SKM-1 treated with dmso at 0.1 percent for 144 hours (cell line): ENCODE data around the gene CAMSAP3.

ENCODE experiments used
- DNase-seq: peaks from one replicate; lab custom pipeline; 2025; ENCODE audit not compliant: unreplicated experiment; lab: John Stamatoyannopoulos, UW

The CAMSAP3 gene

DNA sequence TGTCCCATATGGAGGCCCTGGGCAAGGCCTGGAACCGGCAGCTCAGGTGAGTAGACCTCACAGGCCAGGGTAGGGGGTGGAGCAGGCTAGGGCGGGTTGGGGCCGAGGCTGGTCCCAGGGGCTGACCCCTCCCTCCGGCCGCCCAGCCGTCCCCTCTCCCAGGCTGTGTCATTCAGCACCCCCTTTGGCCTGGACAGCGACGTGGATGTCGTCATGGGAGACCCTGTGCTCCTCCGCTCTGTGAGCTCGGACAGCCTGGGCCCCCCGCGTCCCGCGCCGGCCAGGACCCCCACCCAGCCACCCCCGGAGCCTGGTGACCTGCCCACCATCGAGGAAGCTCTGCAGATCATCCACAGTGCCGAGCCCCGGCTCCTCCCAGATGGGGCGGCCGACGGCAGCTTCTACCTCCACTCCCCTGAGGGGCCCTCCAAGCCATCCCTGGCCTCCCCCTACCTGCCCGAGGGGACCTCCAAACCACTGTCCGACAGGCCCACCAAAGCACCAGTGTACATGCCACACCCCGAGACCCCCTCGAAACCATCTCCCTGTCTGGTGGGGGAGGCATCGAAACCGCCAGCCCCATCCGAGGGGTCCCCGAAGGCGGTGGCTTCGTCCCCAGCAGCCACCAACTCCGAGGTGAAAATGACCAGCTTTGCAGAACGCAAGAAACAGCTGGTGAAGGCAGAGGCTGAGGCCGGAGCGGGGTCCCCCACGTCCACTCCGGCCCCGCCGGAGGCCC lies 16.0 kb downstream of the CAMSAP3 start:
- no peak for DNase-seq

DNA sequence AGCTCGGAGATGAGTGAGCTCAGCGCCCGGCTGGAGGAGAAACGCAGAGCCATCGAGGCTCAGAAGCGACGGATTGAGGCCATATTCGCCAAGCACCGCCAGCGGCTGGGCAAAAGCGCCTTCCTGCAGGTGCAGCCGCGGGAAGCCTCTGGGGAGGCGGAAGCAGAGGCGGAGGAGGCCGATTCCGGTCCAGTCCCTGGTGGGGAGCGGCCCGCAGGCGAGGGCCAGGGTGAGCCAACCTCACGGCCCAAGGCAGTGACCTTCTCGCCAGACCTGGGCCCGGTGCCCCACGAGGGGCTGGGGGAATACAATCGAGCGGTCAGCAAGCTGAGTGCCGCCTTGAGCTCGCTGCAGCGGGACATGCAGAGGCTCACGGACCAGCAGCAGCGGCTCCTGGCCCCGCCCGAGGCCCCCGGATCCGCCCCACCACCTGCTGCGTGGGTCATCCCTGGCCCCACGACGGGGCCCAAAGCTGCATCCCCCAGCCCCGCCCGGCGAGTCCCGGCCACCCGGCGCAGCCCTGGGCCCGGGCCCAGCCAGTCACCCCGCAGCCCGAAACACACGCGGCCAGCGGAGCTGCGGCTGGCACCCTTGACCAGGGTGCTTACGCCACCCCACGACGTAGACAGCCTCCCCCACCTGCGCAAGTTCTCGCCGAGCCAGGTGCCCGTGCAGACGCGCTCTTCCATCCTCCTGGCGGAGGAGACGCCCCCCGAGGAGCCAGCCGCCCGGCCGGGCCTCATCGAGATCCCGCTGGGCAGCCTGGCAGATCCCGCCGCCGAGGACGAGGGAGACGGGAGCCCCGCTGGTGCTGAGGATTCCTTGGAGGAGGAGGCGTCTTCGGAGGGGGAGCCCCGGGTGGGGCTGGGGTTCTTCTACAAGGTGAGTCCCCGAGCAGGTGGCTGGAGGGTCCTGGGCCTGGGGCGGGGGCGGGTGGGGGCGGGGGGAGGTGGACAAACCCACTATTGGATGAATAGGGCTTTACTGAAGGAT lies 16.9 kb downstream of the CAMSAP3 start:
- DNase-seq, result no peak

DNA sequence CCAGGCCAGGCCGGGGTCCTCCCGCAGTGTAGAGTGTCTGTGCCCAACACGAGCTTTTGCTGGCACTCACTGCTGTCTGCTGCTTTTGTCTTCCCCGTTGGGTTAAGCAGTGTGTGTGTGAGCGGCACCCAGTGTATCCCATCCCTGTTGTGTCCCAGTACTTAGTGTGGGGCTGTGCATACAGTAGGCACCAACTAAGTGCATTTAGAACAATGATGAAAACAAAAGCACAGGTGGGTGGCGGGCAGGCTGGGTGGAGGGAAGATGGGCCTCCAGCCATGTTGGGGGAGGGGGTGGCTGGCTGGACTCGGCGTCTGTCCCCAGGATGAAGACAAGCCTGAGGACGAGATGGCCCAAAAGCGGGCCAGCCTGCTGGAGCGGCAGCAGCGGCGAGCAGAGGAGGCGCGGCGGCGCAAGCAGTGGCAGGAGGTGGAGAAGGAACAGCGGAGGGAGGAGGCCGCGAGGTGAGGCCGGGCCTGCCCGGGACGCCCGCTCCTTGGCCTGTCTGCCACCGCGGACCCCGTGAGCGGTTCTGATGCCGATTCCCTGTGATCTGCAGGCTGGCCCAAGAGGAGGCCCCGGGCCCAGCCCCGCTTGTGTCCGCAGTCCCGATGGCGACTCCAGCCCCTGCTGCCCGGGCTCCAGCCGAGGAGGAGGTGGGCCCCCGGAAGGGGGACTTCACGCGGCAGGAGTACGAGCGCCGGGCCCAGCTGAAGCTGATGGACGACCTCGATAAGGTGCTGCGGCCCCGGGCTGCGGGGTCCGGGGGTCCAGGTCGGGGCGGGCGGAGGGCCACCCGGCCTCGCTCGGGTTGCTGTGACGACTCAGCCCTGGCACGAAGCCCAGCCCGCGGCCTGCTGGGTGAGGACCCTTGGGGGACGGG lies 19.4 kb downstream of the CAMSAP3 start:
- no peak for DNase-seq

DNA sequence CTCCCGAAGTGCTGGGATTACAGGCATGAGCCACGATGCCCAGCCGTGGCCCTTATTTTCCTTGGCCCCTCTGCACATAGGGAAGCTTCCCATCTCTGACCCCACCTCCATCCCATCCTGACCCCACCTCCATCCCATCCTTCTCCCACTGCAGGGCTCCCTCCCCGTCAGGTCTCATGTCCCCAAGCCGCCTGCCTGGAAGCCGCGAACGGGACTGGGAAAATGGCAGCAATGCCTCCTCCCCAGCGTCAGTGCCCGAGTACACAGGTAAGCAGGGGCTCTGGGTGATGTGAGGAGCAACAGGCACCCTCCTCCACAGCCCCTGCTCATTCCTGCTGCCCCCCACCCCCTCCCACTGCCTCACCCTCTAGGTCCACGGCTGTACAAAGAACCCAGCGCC lies 21.5 kb downstream of the CAMSAP3 start:
- no peak for DNase-seq

DNA sequence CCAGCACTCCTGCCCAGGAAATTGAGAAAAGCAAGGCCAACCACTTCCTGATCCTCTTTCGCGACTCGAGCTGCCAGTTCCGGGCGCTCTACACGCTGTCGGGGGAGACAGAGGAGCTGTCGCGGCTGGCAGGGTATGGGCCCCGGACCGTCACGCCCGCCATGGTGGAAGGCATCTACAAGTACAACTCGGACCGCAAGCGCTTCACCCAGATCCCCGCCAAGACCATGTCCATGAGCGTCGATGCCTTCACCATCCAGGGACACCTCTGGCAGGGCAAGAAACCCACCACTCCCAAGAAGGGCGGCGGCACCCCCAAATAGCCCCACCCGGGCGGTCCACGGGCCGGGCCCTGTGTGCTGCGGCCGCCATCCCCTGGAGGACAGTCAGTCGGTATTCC lies 22.1 kb downstream of the CAMSAP3 start:
- DNase-seq, result no peak

DNA sequence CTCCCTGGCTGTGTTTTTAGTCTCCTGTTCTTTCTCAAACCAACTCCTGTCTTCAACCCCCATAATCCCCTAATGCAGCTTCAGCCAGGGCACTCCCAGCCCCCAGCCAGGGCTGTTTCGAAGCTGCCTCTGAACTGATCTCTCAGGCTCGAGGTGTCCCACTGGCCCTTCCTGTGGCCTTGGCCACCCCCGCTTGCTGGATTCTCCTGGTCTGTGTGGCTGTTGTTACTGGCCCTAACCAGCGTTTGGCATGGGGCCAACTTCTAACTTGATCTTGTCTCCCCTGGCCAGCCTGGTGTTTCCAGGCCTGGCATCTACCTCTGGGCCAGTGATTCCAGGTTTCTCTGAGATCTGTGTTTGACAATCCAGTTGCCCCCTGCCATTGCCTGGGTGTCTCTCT lies 22.7 kb downstream of the CAMSAP3 start:
- DNase-seq, result no peak

DNA sequence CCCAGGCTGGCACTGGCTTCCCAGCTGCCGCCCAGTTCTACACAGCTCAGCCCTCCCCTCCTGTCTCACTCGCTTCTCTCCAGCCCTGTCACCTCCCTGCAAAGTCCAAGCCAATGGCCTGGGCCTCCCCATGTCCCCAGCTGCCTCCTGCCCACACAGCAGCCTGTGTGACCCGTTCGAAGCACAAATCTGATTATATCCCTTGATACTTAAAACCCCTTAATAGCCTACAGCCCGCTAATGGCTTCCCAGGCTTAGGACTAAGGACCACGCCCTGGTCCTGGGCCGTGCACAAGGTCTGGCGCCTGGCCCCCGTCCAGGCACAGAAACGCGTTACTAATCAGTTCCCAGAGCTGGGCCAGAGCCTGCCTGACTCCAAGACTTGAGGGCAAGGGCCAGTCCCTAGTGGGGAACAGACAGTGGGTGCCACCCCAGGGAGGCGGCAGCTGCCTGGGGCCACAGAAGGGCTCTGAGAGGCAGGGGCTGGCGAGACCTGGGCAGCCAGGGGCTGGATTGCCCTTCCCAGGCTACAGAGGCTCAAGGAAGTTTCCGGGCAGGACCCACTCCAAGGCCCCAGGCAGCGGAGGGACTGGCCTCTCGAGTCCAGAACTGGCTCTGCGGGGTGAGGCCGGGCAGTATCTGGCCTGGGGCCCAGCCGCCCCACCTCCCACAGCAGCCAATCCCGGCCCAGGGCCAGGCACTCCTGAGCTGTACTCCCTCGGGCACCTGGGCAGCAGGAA lies 23.3 kb downstream of the CAMSAP3 start:
- DNase-seq, result no peak

DNA sequence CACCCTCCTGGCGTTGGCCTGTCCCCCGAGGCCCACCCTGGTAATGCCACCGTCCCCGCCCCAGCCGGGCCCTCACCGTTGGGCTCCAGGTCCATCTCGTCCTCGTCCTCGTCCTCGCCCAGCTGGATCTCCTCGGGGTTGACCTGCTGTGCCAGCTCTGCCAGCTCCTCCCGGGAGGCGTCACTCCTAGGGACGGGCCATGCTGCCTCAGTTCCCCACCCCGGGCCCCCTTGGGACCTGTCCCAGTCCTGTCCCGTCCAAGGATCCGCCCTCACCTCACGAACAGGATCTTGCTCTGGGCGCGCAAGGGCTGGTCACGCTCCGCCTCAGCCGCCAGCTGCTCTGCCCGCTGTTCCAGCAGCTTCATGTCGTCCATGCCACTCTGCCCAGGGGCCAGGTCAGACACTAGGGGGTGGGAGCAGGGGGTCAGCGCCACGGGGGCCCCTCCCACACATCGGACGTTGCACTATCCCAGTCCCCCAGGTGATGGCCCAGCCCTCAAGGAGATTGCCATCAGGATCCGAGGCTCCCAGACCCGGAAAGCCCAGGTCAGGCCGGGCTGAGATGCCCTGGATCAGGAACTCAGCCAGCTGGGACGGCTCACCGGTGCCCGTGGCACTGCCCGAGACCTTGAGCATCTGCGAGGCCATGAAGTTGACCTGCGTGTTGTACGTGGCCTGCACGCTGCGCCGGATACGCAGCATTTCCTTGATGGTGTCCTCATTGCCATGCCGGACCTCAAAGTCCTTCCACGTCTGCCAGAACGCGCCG lies 24.2 kb downstream of the CAMSAP3 start:
- no peak for DNase-seq

DNA sequence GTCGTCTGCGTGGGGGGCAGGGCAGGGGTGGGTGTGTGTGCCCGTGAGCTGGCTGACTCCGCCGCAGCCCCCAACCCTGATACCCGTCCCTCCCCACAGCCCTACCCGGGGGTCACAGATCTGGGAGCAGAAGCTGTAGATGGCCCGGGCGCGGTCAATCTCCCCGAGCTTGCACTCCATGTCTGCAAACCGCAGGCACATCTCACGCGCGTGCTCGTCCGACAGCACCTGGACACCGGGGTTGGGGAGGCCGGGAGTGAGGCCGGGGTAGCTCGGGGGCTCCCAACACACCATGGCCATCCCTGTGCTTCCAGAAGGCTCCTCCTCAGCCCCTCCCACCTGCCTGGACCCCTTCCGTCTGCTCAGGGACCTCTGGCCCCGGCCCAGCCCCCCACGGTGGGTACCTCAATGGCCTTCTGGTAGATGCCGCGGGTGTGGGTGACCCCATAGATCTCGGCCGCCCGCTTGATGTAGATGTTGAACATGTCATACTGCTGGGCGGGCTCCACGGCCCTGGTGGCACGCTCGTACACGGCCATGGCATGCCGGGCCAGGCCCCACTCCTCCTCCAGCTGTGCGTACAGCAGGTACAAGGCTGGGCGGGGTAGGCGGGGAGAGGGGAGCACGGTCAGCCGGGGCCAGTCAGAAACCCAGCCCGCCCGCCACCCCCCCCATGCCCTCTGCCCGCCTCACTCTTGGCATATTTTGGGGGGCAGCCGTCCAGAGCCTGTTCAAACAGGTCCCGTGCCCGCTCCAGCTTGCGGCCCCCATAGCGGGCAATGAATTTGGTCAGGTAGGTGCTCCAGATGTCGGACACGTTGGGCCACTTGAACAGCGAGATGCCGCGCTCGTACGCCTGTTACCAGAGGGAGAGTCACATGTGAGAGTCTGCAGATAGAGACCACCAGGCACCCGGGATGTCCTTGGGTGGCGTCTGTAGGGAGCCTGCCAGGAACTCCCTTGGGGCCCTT lies 25.1 kb downstream of the CAMSAP3 start:
- no peak for DNase-seq

DNA sequence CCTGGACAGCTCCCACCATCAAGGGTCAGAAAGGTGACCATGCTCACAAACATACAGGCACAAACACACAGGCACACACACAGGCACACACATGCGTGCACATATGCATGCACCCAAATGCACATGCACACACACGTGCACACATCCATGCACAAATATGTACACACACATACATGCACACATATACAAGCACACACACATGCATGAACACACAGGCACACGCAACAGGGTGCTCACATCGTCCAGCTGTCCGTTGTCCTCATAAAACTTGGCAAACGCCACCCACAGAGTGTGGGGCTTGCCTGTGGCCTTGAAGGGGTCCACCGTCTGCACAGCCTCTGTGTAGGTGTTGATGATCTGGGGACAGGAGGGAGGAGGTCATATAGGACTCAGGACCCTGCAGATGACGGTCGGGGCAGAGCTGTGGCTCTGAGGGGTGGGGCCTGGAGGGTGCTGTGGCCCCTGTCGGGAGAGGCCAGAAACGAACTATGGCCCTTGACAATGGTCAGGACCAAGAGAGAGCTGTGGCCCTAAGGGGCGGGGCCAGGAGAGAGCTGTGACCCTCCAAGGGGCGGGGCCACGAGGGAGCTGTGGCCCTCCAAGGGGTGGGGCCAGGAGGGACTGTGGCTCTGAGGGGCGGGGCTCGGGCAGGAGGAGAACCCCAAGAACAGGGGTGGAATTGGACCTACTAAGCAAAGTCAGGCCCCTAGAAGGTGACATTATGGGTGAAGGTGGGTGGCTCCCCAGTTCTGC lies 27.4 kb downstream of the CAMSAP3 start:
- no peak for DNase-seq

DNA sequence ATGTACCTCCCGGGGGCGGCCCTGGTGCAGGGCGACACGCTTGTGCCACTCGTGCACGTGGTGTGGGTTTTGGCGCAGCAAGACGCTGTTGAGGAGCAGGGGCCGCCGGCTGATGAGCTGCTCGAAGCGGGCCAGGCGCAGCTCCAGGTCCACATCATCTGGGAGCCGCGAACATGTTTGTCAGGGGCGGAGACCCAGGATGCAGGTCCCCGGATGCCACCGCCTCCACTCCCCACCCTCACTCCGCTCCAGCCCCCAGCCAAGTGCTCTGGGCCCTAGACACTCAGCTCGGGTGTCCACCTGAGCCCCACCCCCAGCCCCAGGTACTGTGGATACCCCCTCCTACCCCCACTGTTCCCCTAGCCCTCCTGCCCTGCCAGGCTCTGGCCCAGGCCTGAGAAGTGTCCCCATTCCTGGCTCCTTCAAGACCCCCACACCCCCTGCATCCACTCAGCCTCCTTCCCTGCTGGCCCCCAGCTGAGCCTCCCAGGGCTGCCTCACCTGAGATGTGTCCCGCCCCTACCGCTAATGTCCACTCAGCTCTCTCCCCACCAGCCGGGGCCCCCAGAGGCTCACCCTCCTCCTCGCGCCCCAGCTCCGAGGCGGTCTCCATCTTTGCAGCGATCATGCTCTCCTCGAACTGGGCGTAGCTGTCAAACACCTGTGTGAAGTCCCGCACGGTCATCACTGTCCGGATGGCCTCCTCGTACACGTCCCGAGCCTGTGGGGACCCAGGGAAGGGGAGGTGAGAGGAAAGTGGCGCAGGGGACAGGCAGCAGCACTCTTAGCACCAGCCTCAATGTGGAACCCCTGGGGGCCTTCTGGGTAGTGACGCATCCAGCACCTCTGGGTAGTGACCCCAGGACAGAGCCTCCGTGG lies 28.3 kb downstream of the CAMSAP3 start:
- DNase-seq, result no peak

DNA sequence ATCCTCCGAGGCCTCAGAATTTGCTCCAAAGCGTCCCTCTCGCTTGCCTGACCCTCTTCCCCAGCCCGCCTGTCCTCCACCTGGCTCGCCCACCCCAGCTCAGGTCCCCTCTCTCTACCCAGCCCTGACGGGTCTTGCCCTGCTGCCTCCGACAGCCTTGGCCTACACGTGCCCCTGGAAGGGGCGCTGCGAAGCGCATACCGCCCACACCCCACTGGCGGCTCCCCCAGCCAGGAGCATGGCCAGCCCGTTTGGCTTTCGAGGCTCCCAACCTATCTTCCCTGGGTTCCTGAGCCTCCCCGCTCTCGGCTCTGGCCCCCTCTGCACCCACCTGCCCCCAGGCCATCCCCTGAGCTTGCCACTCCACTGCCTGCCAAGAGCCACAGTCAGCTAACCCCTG lies 29.1 kb downstream of the CAMSAP3 start:
- DNase-seq, result no peak

DNA sequence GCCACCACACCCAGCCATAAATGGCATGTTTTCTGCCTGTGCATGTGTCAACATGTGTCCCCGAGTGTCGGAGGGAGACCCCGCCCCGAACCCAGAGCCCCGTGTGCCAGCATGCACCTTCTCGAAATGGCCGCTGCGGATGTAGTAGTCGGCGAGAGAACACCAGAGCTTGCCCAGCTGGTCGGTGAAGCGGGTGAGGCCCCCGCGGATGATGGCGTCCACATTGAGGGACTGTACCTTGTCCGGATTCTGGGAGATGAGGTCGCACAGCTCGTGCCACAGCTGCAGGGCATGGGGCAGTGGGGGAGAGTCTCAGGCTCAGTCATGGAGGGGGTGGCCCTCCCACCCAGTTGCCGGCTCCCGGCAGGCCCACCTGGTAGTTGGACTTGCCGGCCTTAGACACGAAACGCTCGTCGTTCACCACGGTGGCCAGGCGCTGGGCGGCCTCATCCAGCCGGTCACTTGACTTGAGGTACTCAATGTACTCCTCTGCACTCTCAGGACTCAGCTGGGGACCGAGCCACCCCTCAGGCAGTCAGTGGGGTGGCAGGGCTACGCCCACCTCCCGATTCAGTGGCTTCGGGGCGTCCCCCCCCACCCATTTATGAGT lies 30.2 kb downstream of the CAMSAP3 start:
- no peak for DNase-seq

DNA sequence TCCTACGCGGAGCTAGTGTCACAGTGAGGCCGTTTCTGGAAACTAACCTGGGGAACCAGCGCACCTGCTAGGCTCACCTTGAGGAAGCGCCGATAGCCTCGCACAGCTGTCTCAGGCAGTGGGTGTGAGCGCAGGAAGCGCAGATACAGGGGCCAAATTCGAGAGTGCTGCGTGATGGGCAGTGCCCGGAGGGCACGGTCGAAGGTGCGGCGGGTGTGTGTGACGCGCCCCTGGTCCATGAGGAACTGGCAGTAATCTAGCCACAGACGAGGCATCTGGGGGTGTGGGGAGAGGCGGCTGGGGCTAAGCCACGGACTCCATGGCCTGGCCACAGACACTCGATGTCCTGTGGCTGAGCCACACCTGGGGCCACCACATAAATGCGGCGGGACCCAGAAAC lies 31.5 kb downstream of the CAMSAP3 start:
- no peak for DNase-seq

DNA sequence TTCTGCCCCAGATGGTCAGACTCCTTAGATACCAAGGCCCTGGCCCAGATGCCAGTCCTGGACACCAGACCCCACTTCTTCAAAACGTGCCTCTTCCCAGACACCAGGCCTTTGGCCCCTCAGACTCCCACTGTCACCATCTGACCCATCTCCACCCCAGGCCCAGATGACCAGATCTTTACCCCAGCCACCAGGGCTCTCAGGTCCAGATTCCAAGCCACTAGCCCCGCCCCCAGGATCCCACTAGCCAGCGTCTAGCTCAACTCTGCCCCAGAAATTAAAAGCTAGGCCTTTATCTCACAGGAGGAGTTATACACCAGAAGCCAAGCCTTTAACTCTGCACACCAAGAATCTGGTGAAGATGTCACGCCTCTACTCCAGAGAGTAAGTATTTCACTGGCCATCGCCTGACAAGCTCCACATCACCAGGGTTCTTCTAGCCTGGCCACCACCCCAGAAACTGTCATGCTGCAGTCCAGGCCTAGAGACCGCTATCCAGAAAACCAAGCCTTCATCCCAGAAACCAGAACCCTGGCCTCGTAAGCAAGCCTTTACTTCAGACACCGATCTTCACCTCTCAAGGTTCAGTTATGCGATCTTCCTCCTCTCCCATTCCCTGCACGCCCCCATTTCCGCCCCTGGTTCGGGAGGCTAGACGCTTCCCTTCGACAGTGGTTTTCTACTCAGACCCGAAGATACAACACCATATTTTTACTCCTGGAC lies 33.1 kb downstream of the CAMSAP3 start:
- no peak for DNase-seq
